Esophagus squamous epithelium (tissue), 5 donors: ENCODE data around the gene CLPSL2. TPM values are rescaled to one million over a fixed set of nuclear protein-coding genes. Genes with fewer than 3 reads are reported as not detected.

Source experiments
- DNase-seq: peaks from one replicate; lab custom pipeline; 2025; lab: John Stamatoyannopoulos, UW
- H3K27ac ChIP-seq, 4 donors: fragments of 200-600 bp; sonication (generic); one replicate each; pipeline ENCODE4 v1.5.1; 2016 to 2019; ENCODE audit warnings: mild to moderate bottlenecking in 1 of 4
- H3K27me3 ChIP-seq, 4 donors: fragments of 200-600 bp; sonication (generic); 1 replicate in 3 of 4; 2 replicates in 1 of 4; pipeline versions ENCODE4 v1.5.1 to v1.6.0; 2017 to 2021; ENCODE audit warnings: antibody characterized with exemption in 1 of 4
- H3K36me3 ChIP-seq, 3 donors: fragments of 200-600 bp; sonication (generic); one replicate each; pipeline ENCODE4 v1.5.1; 2016 to 2019
- H3K4me1 ChIP-seq, 3 donors: fragments of 200-600 bp; sonication (generic); one replicate each; pipeline ENCODE4 v1.5.1; 2017 to 2019
- H3K4me3 ChIP-seq, 4 donors: fragments of 200-600 bp; sonication (generic); 1 replicate in 3 of 4; 2 replicates in 1 of 4; pipeline ENCODE4 v1.5.1; 2016 to 2019; ENCODE audit warnings: mild to moderate bottlenecking in 2 of 4, moderate library complexity in 1 of 4
- H3K9me3 ChIP-seq, 3 donors: fragments of 200-600 bp; sonication (generic); one replicate each; pipeline ENCODE4 v1.5.1; 2016 to 2019
- CTCF ChIP-seq, 6 experiments: fragments of 450-650 bp in 4 of 6; fragments of 200-600 bp in 2 of 6; sonication (generic) in 2 of 6; IDR thresholded peaks; one replicate each; pipeline ENCODE4 v1.5.1; 2016 to 2019; ENCODE audit warnings: antibody characterized with exemption in 6 of 6, mild to moderate bottlenecking in 4 of 6, moderate library complexity in 4 of 6
- POLR2A ChIP-seq, 4 donors: fragments of 450-650 bp; IDR thresholded peaks; one replicate each; pipeline ENCODE4 v1.6.1; 2017; ENCODE audit warnings: antibody characterized with exemption in 4 of 4, mild to moderate bottlenecking in 4 of 4, moderate library complexity in 3 of 4
- WGBS, 2 donors: methylation state at CpG; one replicate each; pipeline ENCODE4 v1.1.5; 2018; 5-methylcytosine and 5-hydroxymethylcytosine counted together
- intact Hi-C: fragments of 100-400 bp; cut with DNase I; formaldehyde crosslinking; loops from one replicate; pipeline ENCODE4 v1.15.0; 2022
- total RNA-seq, 4 donors: library from RNA; depleted of rRNA; stranded (reverse); fragments of >200 nt; gene quantifications; one replicate each; pipeline ENCODE4 v1.1.0, GENCODE V29; 2016
- donor health status: DM: yes; HTN: yes; CAD: no.

CLPSL2 gene
- total RNA-seq, 4 donors from 2014 or later = not detected

- H3K36me3 ChIP-seq = no peaks in the 10 kb centered on the region
- H3K27me3 ChIP-seq = peaks cover 0 to 42% (median 0%) of the 10 kb centered on the region in 4 donors
- no peaks in the 10 kb centered on the region for H3K9me3 ChIP-seq
- H3K27ac ChIP-seq = no peak overlapping the region
- 74 to 92% methylated on average over 3 to 8 of the region's 8 CpGs for WGBS, 2 donors
- TF ChIP-seq POLR2A (IDR thresholded peaks at IDR 0.05) = no peak
- TF ChIP-seq CTCF (IDR thresholded peaks at IDR 0.05) = no peak
- H3K4me3 ChIP-seq = no peak overlapping the region
- H3K4me1 ChIP-seq = no peaks in the 10 kb centered on the region
- intact Hi-C loops = no loop called here
- no peak for DNase-seq
Measured at GRCh38 chr6:35797837-35798526, 21.6 kb downstream of the CLPSL2 start.

- WGBS, 2 donors = 65 to 72% methylated on average over 5 of the region's 5 CpGs
- Histone ChIP-seq H3K4me3 (no peak overlapping the region), H3K36me3 (no peaks in the 10 kb centered on the region), H3K27ac (no peak overlapping the region), H3K9me3 (no peaks in the 10 kb centered on the region), H3K4me1 (no peaks in the 10 kb centered on the region), H3K27me3 (peaks cover 0 to 37% (median 0%) of the 10 kb centered on the region in 4 donors)
- intact Hi-C loops = no loop called here
- DNase-seq = no peak
- TF ChIP-seq POLR2A (IDR thresholded peaks at IDR 0.05) (no peak), CTCF (IDR thresholded peaks at IDR 0.05) (no peak)
Measured at GRCh38 chr6:35798706-35799105, 22.3 kb downstream of the CLPSL2 start.

GRCh38 chr6:35801148-35801547 lies 24.8 kb downstream of the CLPSL2 start:
- Histone ChIP-seq H3K27me3 (peaks cover 0 to 38% (median 0%) of the 10 kb centered on the region in 4 donors), H3K4me1 (peaks cover 3 to 9% (median 6%) of the 10 kb centered on the region in 3 donors), H3K27ac (no peak overlapping the region), H3K9me3 (no peaks in the 10 kb centered on the region), H3K4me3 (no peak overlapping the region), H3K36me3 (no peaks in the 10 kb centered on the region)
- 44 to 72% methylated on average over 3 of the region's 3 CpGs for WGBS, 2 donors
- no peak for DNase-seq
- TF ChIP-seq POLR2A (IDR thresholded peaks at IDR 0.05) (no peak), CTCF (IDR thresholded peaks at IDR 0.05) (no peak)
- intact Hi-C loops = no loop called here

- intact Hi-C loops = no loop called here
- Histone ChIP-seq H3K27me3 (peaks cover 0 to 45% (median 0%) of the 10 kb centered on the region in 4 donors), H3K4me1 (peaks cover 3 to 9% (median 6%) of the 10 kb centered on the region in 3 donors), H3K4me3 (peak within 1 kb of the TSS in 2 of 4 donors; percentile 2 to 33), H3K27ac (no peak within 1 kb of the TSS), H3K9me3 (no peaks in the 10 kb centered on the region), H3K36me3 (no peaks in the 10 kb centered on the region)
- DNase-seq = no peak
- 5 to 59% methylated on average over 5 to 6 of the region's 40 CpGs for WGBS, 2 donors
- no peak for TF ChIP-seq POLR2A (IDR thresholded peaks at IDR 0.05)
- no peak for TF ChIP-seq CTCF (IDR thresholded peaks at IDR 0.05)
Measured at GRCh38 chr6:35804996-35805736, 28.8 kb downstream of the CLPSL2 start, which contains the start of gene LHFPL5. Gene LHFPL5 (plus strand): TSS chr6:35805352. CDS start chr6:35805671, 319 bp downstream.

- H3K9me3 ChIP-seq = no peaks in the 10 kb centered on the region
- no peak overlapping the region for H3K27ac ChIP-seq
- peaks cover 14 to 37% (median 15%) of the 10 kb centered on the region in 3 donors for H3K4me1 ChIP-seq
- H3K27me3 ChIP-seq = peaks cover 0 to 45% (median 0%) of the 10 kb centered on the region in 4 donors
- H3K36me3 ChIP-seq = no peaks in the 10 kb centered on the region
- no peak for DNase-seq
- intact Hi-C loops = no loop called here
- TF ChIP-seq POLR2A (IDR thresholded peaks at IDR 0.05) = no peak
- no peak for TF ChIP-seq CTCF (IDR thresholded peaks at IDR 0.05)
- no peak overlapping the region for H3K4me3 ChIP-seq
- WGBS, 2 donors = 61 to 68% methylated on average over 3 of the region's 3 CpGs
Measured at GRCh38 chr6:35808688-35809087, 32.3 kb downstream of the CLPSL2 start.
